Measurements from ENCODE around the gene MRGPRE.

DNA sequence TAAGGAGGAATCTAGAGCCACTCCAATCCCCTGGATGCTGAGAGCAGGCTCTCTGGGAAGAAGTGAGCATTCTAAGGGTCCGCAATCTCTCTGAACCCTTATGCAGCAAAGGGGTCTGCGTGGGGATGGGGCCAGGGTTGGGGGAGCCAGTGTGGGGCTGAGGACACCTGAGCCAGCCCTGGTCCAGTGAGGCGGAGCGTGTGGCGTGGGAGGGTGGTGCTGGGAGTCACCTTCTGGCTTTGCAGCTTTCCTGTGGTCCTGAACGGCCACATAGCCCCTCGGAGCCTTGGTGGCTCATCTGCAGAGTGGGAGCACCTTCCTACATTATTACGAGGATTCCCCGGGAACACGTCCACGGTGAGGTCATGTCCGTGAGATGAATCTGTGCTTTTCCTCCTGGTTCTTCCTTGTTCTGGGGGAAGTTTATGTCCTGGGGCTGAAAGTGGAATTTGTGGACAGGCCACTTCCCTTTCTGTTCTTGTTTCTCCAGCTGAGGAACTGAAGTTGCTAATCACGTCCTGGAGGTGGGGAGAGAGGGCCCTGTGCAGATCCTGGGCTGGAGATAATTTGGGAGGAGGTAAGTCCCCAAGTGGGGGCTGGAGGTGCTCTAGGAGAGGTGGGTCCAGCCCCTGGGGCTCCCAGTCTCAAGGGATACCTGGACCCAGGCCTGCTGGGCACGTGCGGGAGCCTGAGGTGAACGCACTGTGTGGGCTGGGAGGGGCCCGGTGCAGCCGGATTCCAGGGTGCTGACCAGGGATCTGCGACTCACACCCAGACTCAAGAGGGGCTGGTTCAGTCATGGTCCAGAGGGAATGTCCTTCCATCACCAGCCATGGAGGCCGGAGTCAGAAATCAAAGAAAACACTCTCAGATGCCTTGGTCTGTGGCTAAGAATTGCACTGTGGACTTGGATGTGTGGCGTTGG, 6.1 kb downstream of the MRGPRE start:
- no peak for TF ChIP-seq EZH2 (IDR thresholded peaks at IDR 0.05; ENCODE audit: borderline replicate concordance, low read depth, low read length, severe bottlenecking)
- TF ChIP-seq, protein P1, sequence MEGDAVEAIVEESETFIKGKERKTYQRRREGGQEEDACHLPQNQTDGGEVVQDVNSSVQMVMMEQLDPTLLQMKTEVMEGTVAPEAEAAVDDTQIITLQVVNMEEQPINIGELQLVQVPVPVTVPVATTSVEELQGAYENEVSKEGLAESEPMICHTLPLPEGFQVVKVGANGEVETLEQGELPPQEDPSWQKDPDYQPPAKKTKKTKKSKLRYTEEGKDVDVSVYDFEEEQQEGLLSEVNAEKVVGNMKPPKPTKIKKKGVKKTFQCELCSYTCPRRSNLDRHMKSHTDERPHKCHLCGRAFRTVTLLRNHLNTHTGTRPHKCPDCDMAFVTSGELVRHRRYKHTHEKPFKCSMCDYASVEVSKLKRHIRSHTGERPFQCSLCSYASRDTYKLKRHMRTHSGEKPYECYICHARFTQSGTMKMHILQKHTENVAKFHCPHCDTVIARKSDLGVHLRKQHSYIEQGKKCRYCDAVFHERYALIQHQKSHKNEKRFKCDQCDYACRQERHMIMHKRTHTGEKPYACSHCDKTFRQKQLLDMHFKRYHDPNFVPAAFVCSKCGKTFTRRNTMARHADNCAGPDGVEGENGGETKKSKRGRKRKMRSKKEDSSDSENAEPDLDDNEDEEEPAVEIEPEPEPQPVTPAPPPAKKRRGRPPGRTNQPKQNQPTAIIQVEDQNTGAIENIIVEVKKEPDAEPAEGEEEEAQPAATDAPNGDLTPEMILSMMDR (IDR thresholded peaks at IDR 0.05; ENCODE audit: borderline replicate concordance, extremely low read depth, low read length, poor library complexity, severe bottlenecking) = no peak
